SK-N-SH treated with all-trans-retinoic acid at 6 μM for 48 hours (cell line): ENCODE results near the gene CYBA.

Experiments
- ATAC-seq: fragments of 200-7000 bp; cut with Tn5 transposase; 3 replicates; pipeline ENCODE4 v1.9.1; 2020; ENCODE audit warnings: mild to moderate bottlenecking, moderate library complexity
- ARNTL ChIP-seq: fragments of 450-650 bp; formaldehyde crosslinking; IDR thresholded peaks from 2 replicates; pipeline ENCODE4 v1.5.0; 2020; ENCODE audit warnings: low read depth, mild to moderate bottlenecking, moderate library complexity, borderline replicate concordance
- BACH2 ChIP-seq: fragments of 250-450 bp; sonication (Bioruptor Pico); IDR thresholded peaks from 2 replicates; pipeline ENCODE4 v1.9.0; 2021; ENCODE audit warnings: mild to moderate bottlenecking, borderline replicate concordance
- CSDC2 ChIP-seq: fragments of 250-450 bp; sonication (Bioruptor Pico); IDR thresholded peaks from 2 replicates; pipeline ENCODE4 v1.5.0; 2020; ENCODE audit warnings: mild to moderate bottlenecking, moderate library complexity
- ESRRG ChIP-seq: fragments of 250-450 bp; sonication (Bioruptor Pico); IDR thresholded peaks from 2 replicates; pipeline ENCODE4 v1.6.1; 2021; ENCODE audit warnings: mild to moderate bottlenecking
- GLIS3 ChIP-seq: fragments of 250-450 bp; sonication (Bioruptor Pico); IDR thresholded peaks from 2 replicates; pipeline ENCODE4 v1.5.0; 2020; ENCODE audit warnings: mild to moderate bottlenecking, moderate library complexity
- ISL1 ChIP-seq: fragments of 250-450 bp; sonication (Bioruptor Pico); IDR thresholded peaks from 2 replicates; pipeline ENCODE4 v2.1.2; 2022; ENCODE audit warnings: mild to moderate bottlenecking, moderate library complexity
- PPARA ChIP-seq: fragments of 250-450 bp; sonication (Bioruptor Pico); IDR thresholded peaks from 2 replicates; pipeline ENCODE4 v1.5.0; 2020; ENCODE audit warnings: mild to moderate bottlenecking, borderline replicate concordance
- RARB ChIP-seq: fragments of 250-450 bp; sonication (Bioruptor Pico); IDR thresholded peaks from 2 replicates; pipeline ENCODE4 v1.8.0; 2021; ENCODE audit warnings: mild to moderate bottlenecking, moderate library complexity
- TCF4 ChIP-seq: fragments of 250-450 bp; sonication (Bioruptor Pico); IDR thresholded peaks from 2 replicates; pipeline ENCODE4 v1.8.0; 2021; ENCODE audit warnings: mild to moderate bottlenecking, moderate library complexity, borderline replicate concordance
- TOX ChIP-seq: fragments of 250-450 bp; sonication (Bioruptor Pico); IDR thresholded peaks from 2 replicates; pipeline ENCODE4 v1.8.0; 2021; ENCODE audit warnings: mild to moderate bottlenecking, moderate library complexity, borderline replicate concordance
- ZC3H10 ChIP-seq: fragments of 250-450 bp; sonication (Bioruptor Pico); IDR thresholded peaks from 2 replicates; pipeline ENCODE4 v1.5.1; 2021; ENCODE audit warnings: mild to moderate bottlenecking, moderate library complexity
- ZFP3 ChIP-seq: fragments of 250-450 bp; sonication (Bioruptor Pico); IDR thresholded peaks from 2 replicates; pipeline ENCODE4 v1.5.0; 2020; ENCODE audit warnings: mild to moderate bottlenecking, moderate library complexity
- ZFP30 ChIP-seq: fragments of 450-650 bp; formaldehyde crosslinking; IDR thresholded peaks from 2 replicates; pipeline ENCODE4 v1.5.0; 2022; ENCODE audit warnings: mild to moderate bottlenecking, moderate library complexity
- ZNF565 ChIP-seq: fragments of 450-650 bp; formaldehyde crosslinking; conservative IDR thresholded peaks from 2 replicates; pipeline ENCODE4 v1.5.0; 2020; ENCODE audit warnings: low read depth, mild to moderate bottlenecking, moderate library complexity
- ZNF70 ChIP-seq: fragments of 450-650 bp; formaldehyde crosslinking; IDR thresholded peaks from 2 replicates; pipeline ENCODE4 v1.5.0; 2020; ENCODE audit warnings: mild to moderate bottlenecking, moderate library complexity
- ZNF8 ChIP-seq: fragments of 450-650 bp; formaldehyde crosslinking; IDR thresholded peaks from 2 replicates; pipeline ENCODE4 v1.5.0; 2020; ENCODE audit warnings: mild to moderate bottlenecking, moderate library complexity
- TF ChIP-seq, protein P1 (sequence below): fragments of 250-450 bp; sonication (Bioruptor Pico); IDR thresholded peaks from 2 replicates; pipeline ENCODE4 v1.5.1; 2020; ENCODE audit warnings: low read depth, mild to moderate bottlenecking, moderate library complexity
- TF ChIP-seq, protein P2 (sequence below): fragments of 250-450 bp; sonication (Bioruptor Pico); IDR thresholded peaks from 2 replicates; pipeline ENCODE4 v1.8.0; 2020; ENCODE audit warnings: mild to moderate bottlenecking, moderate library complexity, borderline replicate concordance
- TF ChIP-seq, protein P3 (sequence below): fragments of 250-450 bp; sonication (Bioruptor Pico); IDR thresholded peaks from 2 replicates; pipeline ENCODE4 v1.5.0; 2020; ENCODE audit warnings: mild to moderate bottlenecking, moderate library complexity
- TF ChIP-seq, protein P4 (sequence below): fragments of 250-450 bp; sonication (Bioruptor Pico); IDR thresholded peaks from 2 replicates; pipeline ENCODE4 v1.8.0; 2021; ENCODE audit warnings: low read depth, mild to moderate bottlenecking, moderate library complexity, borderline replicate concordance

CYBA gene

DNA sequence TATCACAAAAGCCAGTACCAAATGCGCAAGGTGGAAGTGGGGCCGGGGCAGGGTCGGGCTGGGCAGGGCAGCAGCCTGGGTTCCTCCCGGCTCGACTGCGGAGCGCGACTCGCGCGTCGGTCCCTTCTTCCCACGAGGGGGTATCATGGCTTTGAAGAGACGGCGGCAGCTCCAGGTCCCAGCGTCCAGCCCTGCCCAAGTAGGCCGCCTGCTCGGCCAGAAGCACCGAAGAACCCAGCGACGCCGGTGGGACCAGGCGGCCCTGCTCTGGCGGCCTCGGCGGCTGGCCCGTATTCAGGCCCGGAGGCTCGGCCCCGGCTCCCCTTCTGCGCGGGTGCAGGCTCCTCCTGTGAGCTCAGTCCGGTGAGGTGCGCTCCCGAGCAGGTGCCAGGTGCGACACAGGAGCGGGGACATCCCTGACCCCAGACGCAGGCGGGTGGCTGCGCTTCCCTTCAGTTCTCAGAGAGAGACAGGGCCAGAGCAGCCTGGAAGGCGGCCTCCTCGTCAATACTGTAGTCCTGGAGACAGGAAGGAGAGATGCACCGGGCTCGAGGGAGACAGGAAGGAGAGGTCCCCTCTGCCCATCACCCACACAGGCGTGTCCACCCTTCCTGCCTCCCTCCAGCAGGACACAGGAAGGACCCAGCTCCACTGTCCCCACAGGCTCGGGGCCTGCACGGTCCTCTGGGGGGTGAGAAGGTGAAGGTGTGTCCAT is 46.4 kb upstream of the CYBA start:
- ATAC-seq = no peak
- no peak for TF ChIP-seq ZFP30 (CRISPR knock-in tag)
- no peak for TF ChIP-seq ZC3H10 (CRISPR knock-in tag)
- TF ChIP-seq GLIS3 (CRISPR knock-in tag) = no peak
- no peak for TF ChIP-seq ARNTL
- TF ChIP-seq TCF4 (CRISPR knock-in tag) = no peak
- TF ChIP-seq, protein P1, sequence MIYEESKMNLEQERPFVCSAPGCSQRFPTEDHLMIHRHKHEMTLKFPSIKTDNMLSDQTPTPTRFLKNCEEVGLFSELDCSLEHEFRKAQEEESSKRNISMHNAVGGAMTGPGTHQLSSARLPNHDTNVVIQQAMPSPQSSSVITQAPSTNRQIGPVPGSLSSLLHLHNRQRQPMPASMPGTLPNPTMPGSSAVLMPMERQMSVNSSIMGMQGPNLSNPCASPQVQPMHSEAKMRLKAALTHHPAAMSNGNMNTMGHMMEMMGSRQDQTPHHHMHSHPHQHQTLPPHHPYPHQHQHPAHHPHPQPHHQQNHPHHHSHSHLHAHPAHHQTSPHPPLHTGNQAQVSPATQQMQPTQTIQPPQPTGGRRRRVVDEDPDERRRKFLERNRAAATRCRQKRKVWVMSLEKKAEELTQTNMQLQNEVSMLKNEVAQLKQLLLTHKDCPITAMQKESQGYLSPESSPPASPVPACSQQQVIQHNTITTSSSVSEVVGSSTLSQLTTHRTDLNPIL (CRISPR knock-in tag) = no peak
- TF ChIP-seq, protein P2, sequence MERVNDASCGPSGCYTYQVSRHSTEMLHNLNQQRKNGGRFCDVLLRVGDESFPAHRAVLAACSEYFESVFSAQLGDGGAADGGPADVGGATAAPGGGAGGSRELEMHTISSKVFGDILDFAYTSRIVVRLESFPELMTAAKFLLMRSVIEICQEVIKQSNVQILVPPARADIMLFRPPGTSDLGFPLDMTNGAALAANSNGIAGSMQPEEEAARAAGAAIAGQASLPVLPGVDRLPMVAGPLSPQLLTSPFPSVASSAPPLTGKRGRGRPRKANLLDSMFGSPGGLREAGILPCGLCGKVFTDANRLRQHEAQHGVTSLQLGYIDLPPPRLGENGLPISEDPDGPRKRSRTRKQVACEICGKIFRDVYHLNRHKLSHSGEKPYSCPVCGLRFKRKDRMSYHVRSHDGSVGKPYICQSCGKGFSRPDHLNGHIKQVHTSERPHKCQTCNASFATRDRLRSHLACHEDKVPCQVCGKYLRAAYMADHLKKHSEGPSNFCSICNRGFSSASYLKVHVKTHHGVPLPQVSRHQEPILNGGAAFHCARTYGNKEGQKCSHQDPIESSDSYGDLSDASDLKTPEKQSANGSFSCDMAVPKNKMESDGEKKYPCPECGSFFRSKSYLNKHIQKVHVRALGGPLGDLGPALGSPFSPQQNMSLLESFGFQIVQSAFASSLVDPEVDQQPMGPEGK (CRISPR knock-in tag) = no peak
- no peak for TF ChIP-seq RARB (CRISPR knock-in tag)

DNA sequence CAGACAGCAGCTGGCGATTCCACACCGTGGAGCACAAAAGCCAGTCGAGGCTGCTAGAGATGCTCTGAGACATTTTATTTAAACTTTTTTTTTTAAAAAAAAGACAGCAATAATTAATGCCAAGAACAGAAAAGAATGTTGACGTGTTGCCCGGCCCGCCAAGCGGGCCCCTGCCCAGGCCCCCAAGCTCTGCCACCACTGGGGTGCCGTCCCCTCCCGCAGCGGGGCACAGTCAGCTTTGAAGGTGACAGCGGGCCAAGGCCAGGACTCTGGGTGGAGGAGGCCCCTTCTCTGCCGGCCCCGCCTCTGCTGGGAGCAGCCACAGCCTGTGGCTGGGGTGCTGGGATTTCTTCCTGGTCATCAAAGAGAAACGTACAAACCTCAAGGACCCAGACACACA is 45.6 kb upstream of the CYBA start:
- ATAC-seq = no peak
- TF ChIP-seq CSDC2 = no peak
- TF ChIP-seq, protein P3, sequence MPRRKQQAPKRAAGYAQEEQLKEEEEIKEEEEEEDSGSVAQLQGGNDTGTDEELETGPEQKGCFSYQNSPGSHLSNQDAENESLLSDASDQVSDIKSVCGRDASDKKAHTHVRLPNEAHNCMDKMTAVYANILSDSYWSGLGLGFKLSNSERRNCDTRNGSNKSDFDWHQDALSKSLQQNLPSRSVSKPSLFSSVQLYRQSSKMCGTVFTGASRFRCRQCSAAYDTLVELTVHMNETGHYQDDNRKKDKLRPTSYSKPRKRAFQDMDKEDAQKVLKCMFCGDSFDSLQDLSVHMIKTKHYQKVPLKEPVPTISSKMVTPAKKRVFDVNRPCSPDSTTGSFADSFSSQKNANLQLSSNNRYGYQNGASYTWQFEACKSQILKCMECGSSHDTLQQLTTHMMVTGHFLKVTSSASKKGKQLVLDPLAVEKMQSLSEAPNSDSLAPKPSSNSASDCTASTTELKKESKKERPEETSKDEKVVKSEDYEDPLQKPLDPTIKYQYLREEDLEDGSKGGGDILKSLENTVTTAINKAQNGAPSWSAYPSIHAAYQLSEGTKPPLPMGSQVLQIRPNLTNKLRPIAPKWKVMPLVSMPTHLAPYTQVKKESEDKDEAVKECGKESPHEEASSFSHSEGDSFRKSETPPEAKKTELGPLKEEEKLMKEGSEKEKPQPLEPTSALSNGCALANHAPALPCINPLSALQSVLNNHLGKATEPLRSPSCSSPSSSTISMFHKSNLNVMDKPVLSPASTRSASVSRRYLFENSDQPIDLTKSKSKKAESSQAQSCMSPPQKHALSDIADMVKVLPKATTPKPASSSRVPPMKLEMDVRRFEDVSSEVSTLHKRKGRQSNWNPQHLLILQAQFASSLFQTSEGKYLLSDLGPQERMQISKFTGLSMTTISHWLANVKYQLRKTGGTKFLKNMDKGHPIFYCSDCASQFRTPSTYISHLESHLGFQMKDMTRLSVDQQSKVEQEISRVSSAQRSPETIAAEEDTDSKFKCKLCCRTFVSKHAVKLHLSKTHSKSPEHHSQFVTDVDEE (CRISPR knock-in tag) = no peak
- TF ChIP-seq GLIS3 (CRISPR knock-in tag) = no peak
- TF ChIP-seq TCF4 (CRISPR knock-in tag) = no peak
- no peak for TF ChIP-seq PPARA (CRISPR knock-in tag)
- TF ChIP-seq TOX = no peak
- TF ChIP-seq ESRRG (CRISPR knock-in tag) = no peak
- TF ChIP-seq ARNTL = no peak
- TF ChIP-seq ZNF565 (CRISPR knock-in tag) = no peak
- TF ChIP-seq ZNF8 (CRISPR knock-in tag) = no peak
- TF ChIP-seq, protein P1 (CRISPR knock-in tag) = no peak
- no peak for TF ChIP-seq ZC3H10 (CRISPR knock-in tag)
- TF ChIP-seq, protein P2 (CRISPR knock-in tag) = no peak
- no peak for TF ChIP-seq ISL1 (CRISPR knock-in tag)
- TF ChIP-seq, protein P4, sequence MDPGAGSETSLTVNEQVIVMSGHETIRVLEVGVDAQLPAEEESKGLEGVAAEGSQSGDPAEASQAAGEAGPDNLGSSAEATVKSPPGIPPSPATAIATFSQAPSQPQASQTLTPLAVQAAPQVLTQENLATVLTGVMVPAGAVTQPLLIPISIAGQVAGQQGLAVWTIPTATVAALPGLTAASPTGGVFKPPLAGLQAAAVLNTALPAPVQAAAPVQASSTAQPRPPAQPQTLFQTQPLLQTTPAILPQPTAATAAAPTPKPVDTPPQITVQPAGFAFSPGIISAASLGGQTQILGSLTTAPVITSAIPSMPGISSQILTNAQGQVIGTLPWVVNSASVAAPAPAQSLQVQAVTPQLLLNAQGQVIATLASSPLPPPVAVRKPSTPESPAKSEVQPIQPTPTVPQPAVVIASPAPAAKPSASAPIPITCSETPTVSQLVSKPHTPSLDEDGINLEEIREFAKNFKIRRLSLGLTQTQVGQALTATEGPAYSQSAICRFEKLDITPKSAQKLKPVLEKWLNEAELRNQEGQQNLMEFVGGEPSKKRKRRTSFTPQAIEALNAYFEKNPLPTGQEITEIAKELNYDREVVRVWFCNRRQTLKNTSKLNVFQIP (CRISPR knock-in tag) = no peak
- no peak for TF ChIP-seq ZFP3 (CRISPR knock-in tag)
- TF ChIP-seq ZFP30 (CRISPR knock-in tag) = no peak
- no peak for TF ChIP-seq BACH2 (CRISPR knock-in tag)
- no peak for TF ChIP-seq ZNF70 (CRISPR knock-in tag)
